GM23338 (cell line): ENCODE measurements around the gene OMP.

Experiments
- CREB1 ChIP-seq: fragments of 250-450 bp; sonication (Bioruptor Pico); IDR thresholded peaks from 2 replicates; pipeline ENCODE4 v1.5.0; 2020; ENCODE audit warnings: low read depth, mild to moderate bottlenecking, moderate library complexity
- CTCF ChIP-seq, 2 experiments: fragments of 200-600 bp in 1 of 2; sonication (generic) in 1 of 2; conservative IDR thresholded peaks; 2 replicates each; pipeline versions ENCODE4 v1.5.1 to v1.6.1; 2016 to 2017; ENCODE audit warnings: antibody characterized with exemption in 2 of 2, low read depth in 2 of 2, mild to moderate bottlenecking in 2 of 2, moderate library complexity in 1 of 2
- EZH2 ChIP-seq: fragments of 200-600 bp; sonication (generic); IDR thresholded peaks from one replicate; pipeline ENCODE4 v1.8.0; 2017; ENCODE audit warnings: antibody characterized with exemption, mild to moderate bottlenecking, low read depth; ENCODE audit not compliant: unreplicated experiment
- EZH2phosphoT487 ChIP-seq: fragments of 200-600 bp; sonication (generic); IDR thresholded peaks from one replicate; pipeline ENCODE4 v1.8.1; 2018; ENCODE audit warnings: antibody characterized with exemption; ENCODE audit not compliant: unreplicated experiment
- JUNB ChIP-seq: IDR thresholded peaks from one replicate; pipeline ENCODE4 v1.6.1; 2016; ENCODE audit warnings: antibody characterized with exemption; ENCODE audit not compliant: unreplicated experiment
- NANOG ChIP-seq: IDR thresholded peaks from 2 replicates; pipeline ENCODE4 v1.6.1; 2016; ENCODE audit warnings: antibody characterized with exemption, borderline replicate concordance
- POLR2AphosphoS5 ChIP-seq: IDR thresholded peaks from 2 replicates; pipeline ENCODE4 v1.6.1; 2016; ENCODE audit warnings: antibody characterized with exemption, low read depth
- REST ChIP-seq: IDR thresholded peaks from one replicate; pipeline ENCODE4 v1.6.1; 2018; ENCODE audit warnings: antibody characterized with exemption; ENCODE audit not compliant: unreplicated experiment
- ZNF114 ChIP-seq: fragments of 250-450 bp; sonication (Bioruptor Pico); IDR thresholded peaks from 2 replicates; pipeline ENCODE4 v1.5.0; 2020; ENCODE audit warnings: mild to moderate bottlenecking, moderate library complexity

- TF ChIP-seq CTCF (conservative IDR thresholded peaks at IDR 0.05; ENCODE audit: low read depth in 2 of 2) = no peak
- TF ChIP-seq JUNB = no peak
- no peak for TF ChIP-seq EZH2
- TF ChIP-seq POLR2AphosphoS5 = no peak
- TF ChIP-seq EZH2phosphoT487 = no peak
- TF ChIP-seq REST = no peak
- TF ChIP-seq ZNF114 (CRISPR knock-in tag) = no peak
- TF ChIP-seq NANOG = no peak
- TF ChIP-seq CREB1 = no peak
Measured at GRCh38 chr11:77122576-77123212, 20.1 kb downstream of the OMP start.
